ENCODE measurements around the gene TLX2.
A peak's percentile ranks its signal among the peaks of the same experiment; 100 is the strongest.
"Not testable (repeated sequence)": the region's sequence is repeated elsewhere in the genome, so short reads cannot be mapped to it uniquely, and the experiment has no call there.

TLX2 gene

GRCh38 chr2:74555610-74556103, 41.4 kb downstream of the TLX2 start:
- DNase-seq (ENCODE audit: low spot score): no peak
- Mint-ChIP-seq H3K36me3 (ENCODE audit: low read depth) (peaks cover 11% of the 10 kb centered on the region), H3K4me3 (peak overlapping the region; percentile 94), H3K27me3 (ENCODE audit: low read depth) (no peaks in the 10 kb centered on the region), H3K9me3 (no peaks in the 10 kb centered on the region), H3K4me1 (ENCODE audit: low read depth) (peaks cover 29% of the 10 kb centered on the region), H3K27ac (peak overlapping the region; percentile 96)

DNA sequence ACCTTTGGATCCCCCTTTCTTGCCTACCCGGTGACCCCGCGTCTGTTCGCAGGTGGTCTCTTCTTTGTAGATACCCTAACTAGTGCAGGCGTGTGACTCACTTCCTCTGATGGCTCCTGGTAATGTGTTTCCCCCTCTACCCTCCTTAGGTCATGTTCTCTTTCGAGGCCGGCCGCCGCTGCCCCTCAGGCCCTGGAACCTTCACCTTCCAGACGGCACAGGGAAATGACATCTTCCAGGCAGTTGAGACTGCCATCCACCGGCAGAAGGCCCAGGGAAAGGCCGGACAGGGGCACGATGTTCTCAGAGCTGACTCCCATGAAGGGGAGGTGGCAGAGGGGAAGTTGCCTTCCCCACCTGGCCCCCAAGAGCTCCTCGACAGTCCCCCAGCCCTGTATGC, 41.9 kb downstream of the TLX2 start:
- peaks cover 11% of the 10 kb centered on the region for H3K36me3 Mint-ChIP-seq (ENCODE audit: low read depth)
- peaks cover 31% of the 10 kb centered on the region for H3K4me1 Mint-ChIP-seq (ENCODE audit: low read depth)
- H3K9me3 Mint-ChIP-seq: no peaks in the 10 kb centered on the region
- peak overlapping the region; percentile 94 for H3K4me3 Mint-ChIP-seq
- H3K27me3 Mint-ChIP-seq (ENCODE audit: low read depth): no peaks in the 10 kb centered on the region
- DNase-seq (ENCODE audit: low spot score): no peak
- peak overlapping the region; percentile 33 for H3K27ac Mint-ChIP-seq

GRCh38 chr2:74556831-74557370, 42.7 kb downstream of the TLX2 start:
- DNase-seq (ENCODE audit: low spot score): no peak
- Mint-ChIP-seq H3K27ac (no peak overlapping the region), H3K4me3 (peak overlapping the region; percentile 94)

GRCh38 chr2:74558284-74559230, 44.3 kb downstream of the TLX2 start:
- Mint-ChIP-seq H3K9me3 (no peaks in the 10 kb centered on the region), H3K27me3 (ENCODE audit: low read depth) (no peaks in the 10 kb centered on the region), H3K36me3 (ENCODE audit: low read depth) (peaks cover 13% of the 10 kb centered on the region), H3K4me1 (ENCODE audit: low read depth) (peaks cover 32% of the 10 kb centered on the region), H3K27ac (peak overlapping the region; percentile 13), H3K4me3 (no peak overlapping the region)
- DNase-seq (ENCODE audit: low spot score): no peak

More at GRCh38 chr2:74556831-74557370, 42.7 kb downstream of the TLX2 start:
- Mint-ChIP-seq H3K4me1 (ENCODE audit: low read depth) (peaks cover 28% of the 10 kb centered on the region), H3K27me3 (ENCODE audit: low read depth) (no peaks in the 10 kb centered on the region), H3K36me3 (ENCODE audit: low read depth) (peaks cover 11% of the 10 kb centered on the region), H3K9me3 (no peaks in the 10 kb centered on the region)

DNA sequence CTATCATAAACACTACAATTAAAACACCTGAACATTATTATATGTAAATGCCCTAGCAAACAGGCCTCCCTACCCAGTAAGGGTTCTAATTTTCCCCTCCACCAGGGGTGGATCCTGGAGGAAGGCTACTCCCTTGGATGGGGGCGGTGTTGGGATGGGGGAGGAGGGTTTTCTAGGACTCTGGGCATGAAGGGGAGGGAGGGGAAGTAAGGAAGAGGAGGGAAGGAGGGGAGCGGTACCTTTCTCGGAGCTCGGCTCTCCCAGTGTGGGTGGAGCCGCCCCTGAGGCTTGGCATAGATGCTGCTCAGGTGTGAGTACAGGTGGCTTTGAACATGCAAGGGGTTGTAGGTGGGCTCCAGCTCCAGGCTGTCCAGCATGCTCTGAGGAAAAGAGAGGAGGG, 45.7 kb downstream of the TLX2 start:
- Mint-ChIP-seq H3K4me3 (no peak overlapping the region), H3K9me3 (no peaks in the 10 kb centered on the region), H3K4me1 (ENCODE audit: low read depth) (peaks cover 30% of the 10 kb centered on the region), H3K27ac (no peak overlapping the region), H3K27me3 (ENCODE audit: low read depth) (no peaks in the 10 kb centered on the region), H3K36me3 (ENCODE audit: low read depth) (peaks cover 13% of the 10 kb centered on the region)
- no peak for DNase-seq (ENCODE audit: low spot score)

DNA sequence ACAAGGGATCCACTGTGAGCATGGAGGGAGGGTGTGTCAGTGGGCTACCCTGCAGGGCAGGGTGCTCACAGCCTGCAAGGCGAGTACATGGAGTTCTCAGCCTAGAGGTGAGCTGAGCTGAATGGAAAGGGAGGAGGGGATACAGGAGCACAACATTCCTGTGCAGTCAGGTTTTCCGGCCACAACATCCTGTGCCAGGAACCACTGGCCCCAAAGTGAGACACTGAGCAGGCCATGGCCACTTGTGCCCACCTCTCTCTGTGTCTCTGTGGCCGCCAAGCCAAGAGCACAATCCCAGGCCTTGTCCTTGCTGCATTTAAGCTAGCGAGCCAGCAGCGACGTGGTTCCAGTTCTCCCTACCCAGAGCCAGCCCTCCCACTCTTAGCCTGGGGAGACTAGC, 46.3 kb downstream of the TLX2 start:
- peaks cover 13% of the 10 kb centered on the region for H3K36me3 Mint-ChIP-seq (ENCODE audit: low read depth)
- no peak overlapping the region for H3K27ac Mint-ChIP-seq
- H3K4me3 Mint-ChIP-seq: no peak overlapping the region
- H3K9me3 Mint-ChIP-seq: no peaks in the 10 kb centered on the region
- no peaks in the 10 kb centered on the region for H3K27me3 Mint-ChIP-seq (ENCODE audit: low read depth)
- DNase-seq (ENCODE audit: low spot score): no peak
- H3K4me1 Mint-ChIP-seq (ENCODE audit: low read depth): peaks cover 30% of the 10 kb centered on the region

GRCh38 chr2:74561022-74561421, 46.8 kb downstream of the TLX2 start:
- H3K4me1 Mint-ChIP-seq (ENCODE audit: low read depth): peaks cover 30% of the 10 kb centered on the region
- H3K27ac Mint-ChIP-seq; H3K27me3 Mint-ChIP-seq (ENCODE audit: low read depth); H3K9me3 Mint-ChIP-seq; DNase-seq (ENCODE audit: low spot score); H3K4me3 Mint-ChIP-seq: not testable (repeated sequence)
- peaks cover 13% of the 10 kb centered on the region for H3K36me3 Mint-ChIP-seq (ENCODE audit: low read depth)

DNA sequence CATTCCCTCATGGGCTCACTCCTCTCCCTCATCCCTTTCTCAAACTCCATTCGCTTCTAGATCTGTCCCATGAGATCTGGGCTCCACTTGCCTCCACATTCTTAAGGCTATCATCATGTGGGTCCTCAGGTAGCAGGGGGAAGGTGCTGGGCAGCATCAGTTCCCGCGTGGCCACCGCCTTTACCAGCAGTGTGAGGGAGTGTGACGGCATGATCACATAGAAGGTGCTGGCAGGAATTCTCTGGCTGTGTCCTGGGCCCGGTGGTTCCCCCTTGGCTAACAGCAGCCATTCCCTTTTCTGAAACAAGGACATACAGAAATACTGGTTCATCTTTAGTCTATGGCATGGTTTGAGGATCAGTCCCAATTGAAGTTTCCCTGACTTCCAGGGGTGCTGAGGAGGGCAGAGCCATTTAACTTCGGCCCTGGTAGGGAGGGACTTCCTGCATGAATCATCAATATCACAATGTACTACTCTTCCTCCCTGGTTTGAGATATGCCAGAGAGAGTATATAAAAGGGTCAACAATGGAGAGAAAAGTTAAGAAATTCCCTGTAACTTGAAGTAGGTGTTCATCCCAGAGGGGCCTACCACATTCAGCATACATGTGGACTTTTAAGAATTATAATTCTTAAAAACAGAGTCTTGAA, 48.0 kb downstream of the TLX2 start:
- Mint-ChIP-seq H3K9me3 (no peaks in the 10 kb centered on the region), H3K4me3 (no peak overlapping the region), H3K27me3 (ENCODE audit: low read depth) (no peaks in the 10 kb centered on the region), H3K27ac (peak overlapping the region; percentile 33), H3K4me1 (ENCODE audit: low read depth) (peaks cover 32% of the 10 kb centered on the region), H3K36me3 (ENCODE audit: low read depth) (peaks cover 5% of the 10 kb centered on the region)
- DNase-seq (ENCODE audit: low spot score): no peak

DNA sequence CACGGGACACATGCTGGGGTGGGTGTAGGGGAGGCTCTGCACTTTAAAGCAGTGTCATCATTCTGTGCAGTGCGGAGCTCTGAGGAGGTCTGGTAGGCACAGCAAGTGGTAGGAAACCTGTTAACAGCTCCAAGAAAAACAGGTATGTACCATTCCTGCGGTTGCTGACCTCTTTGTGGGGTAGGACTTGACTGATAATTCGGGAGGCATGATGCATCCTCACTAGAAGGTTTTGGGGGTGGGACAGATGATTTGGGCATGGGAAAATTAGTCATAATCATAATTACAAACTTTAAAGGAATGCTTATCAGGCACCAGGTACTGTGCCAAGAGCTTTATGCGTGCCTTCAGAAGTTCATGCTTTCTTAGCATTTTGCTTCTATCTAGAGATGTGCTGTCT, 50.0 kb downstream of the TLX2 start:
- no peak for DNase-seq (ENCODE audit: low spot score)
- no peak overlapping the region for H3K27ac Mint-ChIP-seq
- H3K9me3 Mint-ChIP-seq: no peaks in the 10 kb centered on the region
- H3K27me3 Mint-ChIP-seq (ENCODE audit: low read depth): no peaks in the 10 kb centered on the region
- H3K4me1 Mint-ChIP-seq (ENCODE audit: low read depth): peaks cover 44% of the 10 kb centered on the region
- H3K36me3 Mint-ChIP-seq (ENCODE audit: low read depth): peaks cover 2% of the 10 kb centered on the region
- H3K4me3 Mint-ChIP-seq: no peak overlapping the region

GRCh38 chr2:74566076-74566753, 52.0 kb downstream of the TLX2 start:
- Mint-ChIP-seq H3K9me3 (no peaks in the 10 kb centered on the region), H3K27me3 (ENCODE audit: low read depth) (no peaks in the 10 kb centered on the region), H3K36me3 (ENCODE audit: low read depth) (peaks cover 2% of the 10 kb centered on the region), H3K27ac (peak overlapping the region; percentile 41), H3K4me3 (no peak overlapping the region), H3K4me1 (ENCODE audit: low read depth) (peaks cover 40% of the 10 kb centered on the region)
- no peak for DNase-seq (ENCODE audit: low spot score)

DNA sequence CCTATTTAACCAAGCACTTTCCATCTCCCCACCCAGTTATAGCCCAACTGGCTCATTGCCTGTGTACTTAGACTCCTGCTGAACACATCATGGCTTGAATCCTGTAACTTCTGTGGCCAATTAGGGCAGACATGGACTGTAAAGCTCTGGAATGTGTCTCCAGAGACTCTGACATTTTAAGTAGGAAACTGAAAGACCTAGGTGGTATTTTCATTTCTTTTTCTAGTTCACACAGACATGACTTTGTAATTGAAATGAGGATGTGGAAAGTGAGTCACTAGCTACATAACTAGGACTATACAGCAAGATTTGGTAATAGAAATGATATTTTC, 52.5 kb downstream of the TLX2 start:
- DNase-seq (ENCODE audit: low spot score): no peak
- H3K9me3 Mint-ChIP-seq: no peaks in the 10 kb centered on the region
- H3K36me3 Mint-ChIP-seq (ENCODE audit: low read depth): peaks cover 2% of the 10 kb centered on the region
- H3K4me3 Mint-ChIP-seq: no peak overlapping the region
- H3K27ac Mint-ChIP-seq: peak overlapping the region; percentile 41
- peaks cover 38% of the 10 kb centered on the region for H3K4me1 Mint-ChIP-seq (ENCODE audit: low read depth)
- no peaks in the 10 kb centered on the region for H3K27me3 Mint-ChIP-seq (ENCODE audit: low read depth)

All from T-helper 2 cell treated with Interferon-gamma antibody and Interleukin-4, amounts not matched to agents 5 μg/mL and 100 μg/mL, for 36 hours (primary cell).